SIG-M5 treated with dmso at 0.1 percent for 504 hours (cell line): ENCODE data around the gene ARMC3.

Experiments
- DNase-seq: peaks from one replicate; lab custom pipeline; 2025; ENCODE audit not compliant: unreplicated experiment; lab: John Stamatoyannopoulos, UW

Gene ARMC3

DNA sequence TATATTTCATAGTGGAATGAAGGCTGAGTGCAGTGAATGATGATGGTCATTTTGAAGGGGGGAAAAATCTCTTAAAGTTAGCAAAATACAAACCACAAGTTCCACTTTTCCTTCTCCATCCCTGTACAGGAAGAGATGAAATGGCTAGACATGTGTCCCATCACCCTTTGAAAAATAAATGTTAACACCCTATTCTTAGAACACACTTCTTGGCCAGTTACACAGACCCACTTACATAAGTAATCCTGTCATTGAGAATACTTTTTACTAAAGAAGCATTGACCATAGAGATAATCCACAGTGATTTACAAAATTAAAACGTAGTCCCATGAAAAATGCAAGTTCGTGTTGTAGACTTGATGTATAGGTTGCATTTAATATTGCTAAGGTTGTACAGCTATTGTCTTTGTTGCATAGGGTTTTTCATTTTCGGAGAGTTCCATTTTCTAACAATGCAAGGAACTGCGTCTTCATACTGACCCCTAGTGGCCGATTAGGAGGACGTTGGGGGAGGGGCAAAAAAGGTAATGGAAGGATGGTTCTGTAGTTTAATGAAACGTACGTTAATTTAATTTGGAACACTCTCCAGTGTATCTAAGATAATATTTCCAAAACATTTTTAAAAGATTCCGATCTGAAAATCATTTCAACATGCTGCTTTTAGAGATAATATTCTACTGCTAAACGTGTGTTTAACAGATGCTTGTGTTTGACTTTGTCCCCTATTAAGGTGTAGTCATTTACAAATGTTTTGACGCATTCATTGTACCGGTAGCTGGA is 60.9 kb downstream of the ARMC3 start:
- peak; percentile 49 for DNase-seq

DNA sequence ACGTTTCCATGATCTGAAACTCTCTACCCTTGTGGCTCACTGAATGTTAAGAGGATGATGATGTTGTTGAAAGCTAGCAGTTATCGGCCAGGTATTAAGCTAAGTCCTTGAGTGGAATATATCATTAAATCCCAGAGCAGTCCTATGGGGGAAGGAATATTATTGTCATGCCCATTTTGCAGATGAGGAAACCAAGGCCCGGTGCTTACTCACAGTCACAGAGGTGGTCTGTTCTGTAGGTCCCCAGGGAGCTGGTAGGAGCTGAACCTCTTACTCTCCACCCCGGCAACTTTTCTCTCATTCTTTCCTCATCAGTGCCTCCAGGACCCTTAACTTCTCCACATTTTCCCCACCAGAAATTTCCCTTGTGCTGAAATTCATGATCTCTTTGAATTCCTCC is 62.6 kb downstream of the ARMC3 start:
- DNase-seq, result no peak

DNA sequence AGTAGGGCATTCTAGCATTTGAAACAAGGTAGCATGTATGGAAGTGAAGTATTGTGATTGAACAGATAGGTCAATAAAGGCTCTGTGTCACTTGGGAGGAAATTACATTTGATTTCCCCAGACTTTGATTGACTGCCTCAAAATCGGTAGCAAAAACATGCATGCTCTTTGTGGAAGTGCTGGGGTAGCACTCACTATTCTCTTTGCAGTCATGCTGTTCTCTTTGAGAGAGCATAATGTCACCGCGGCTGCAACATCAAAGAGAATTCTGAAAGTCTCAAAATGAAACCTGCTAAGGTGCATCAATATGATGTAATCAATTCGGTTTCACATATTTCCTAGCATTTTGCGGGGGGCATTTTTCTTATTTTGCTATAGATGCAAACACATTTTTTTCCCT is 64.2 kb downstream of the ARMC3 start:
- no peak for DNase-seq

DNA sequence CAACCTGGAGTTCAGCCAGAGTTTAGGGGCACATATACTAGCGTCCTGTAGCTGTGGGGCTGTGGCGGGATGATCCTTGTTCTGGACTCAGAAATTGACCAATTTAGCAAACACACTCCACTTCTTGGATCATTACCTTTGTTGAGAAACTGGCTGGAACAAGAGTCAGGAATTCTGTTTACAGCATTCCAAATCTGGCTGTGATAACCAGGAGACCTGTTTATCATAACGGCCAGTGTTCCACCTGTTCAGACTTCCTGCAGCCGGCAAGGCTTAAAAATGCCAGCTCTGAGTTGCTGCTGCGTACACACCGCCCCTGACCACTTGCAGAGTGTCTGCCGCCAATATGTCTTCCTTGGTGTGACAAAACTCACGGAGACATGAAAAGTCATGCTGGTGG is 64.8 kb downstream of the ARMC3 start:
- no peak for DNase-seq

DNA sequence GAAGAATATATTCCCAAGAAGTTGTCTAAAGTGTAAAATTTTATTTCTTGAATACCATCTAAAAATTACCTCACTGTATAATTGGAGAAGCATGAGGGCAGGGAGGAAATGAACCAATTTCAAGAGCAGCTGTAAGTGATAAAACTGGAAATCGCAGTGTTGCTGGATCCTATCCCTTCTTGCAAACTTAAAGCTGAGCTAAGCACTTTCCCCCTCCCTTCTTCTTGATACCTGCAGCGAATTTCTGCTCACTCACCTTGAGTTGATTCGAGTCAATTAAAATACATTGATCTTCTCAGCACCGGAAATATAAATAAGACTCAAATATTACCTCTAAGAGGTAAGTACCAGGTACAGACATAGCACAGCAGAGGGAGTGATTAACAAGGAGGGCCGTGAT is 65.5 kb downstream of the ARMC3 start:
- no peak for DNase-seq

DNA sequence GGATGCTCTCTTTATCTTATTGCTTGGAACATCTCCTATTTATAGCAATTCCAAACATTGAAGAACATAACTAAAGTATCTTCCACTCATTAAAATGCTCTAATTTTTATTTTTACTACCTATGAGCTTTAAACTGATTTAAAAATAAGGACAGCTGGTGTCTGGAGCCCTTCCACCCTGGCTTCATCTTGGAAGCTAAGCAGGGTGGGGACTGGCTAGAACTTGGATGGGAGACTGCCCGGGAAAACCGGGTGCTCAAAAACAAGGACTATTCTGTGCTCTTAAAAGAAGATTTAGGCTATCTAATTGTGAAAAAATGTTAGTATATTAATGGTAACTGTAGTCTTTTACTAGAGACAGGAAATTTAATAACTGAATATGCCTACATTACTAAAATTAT is 69.2 kb downstream of the ARMC3 start:
- no peak for DNase-seq

DNA sequence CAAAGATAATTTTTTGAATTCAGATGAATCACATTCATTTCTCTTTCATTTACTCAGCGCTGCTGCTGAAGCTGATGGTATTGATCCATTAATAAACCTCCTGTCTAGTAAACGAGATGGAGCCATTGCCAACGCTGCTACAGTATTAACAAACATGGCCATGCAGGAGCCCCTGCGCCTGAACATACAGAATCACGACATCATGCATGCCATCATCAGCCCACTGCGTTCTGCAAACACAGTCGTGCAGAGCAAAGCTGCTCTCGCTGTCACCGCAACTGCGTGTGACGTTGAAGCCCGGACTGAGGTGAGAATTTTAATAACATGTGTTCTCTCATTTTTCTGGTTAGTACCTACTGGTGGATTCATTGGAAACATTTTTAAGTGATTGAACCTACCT is 70.2 kb downstream of the ARMC3 start:
- no peak for DNase-seq

DNA sequence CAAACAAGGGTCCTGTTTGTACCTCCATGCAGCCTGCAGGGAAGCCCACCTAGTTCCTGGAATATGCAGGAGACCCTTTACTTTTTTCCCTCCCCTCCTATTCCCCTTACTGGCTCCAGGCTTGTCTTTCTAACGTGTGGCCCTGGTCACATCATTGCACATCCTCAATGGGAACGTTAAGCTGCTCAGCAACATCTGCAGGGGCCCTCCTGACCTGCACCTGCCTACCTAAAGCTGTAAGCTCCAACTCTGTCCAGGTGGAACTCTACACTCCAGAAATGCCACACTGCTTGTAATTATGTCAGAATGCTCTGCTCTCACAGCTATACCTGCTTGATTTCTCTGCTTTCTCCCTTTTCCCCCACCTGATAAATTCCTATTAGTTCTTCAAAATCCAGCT is 72.1 kb downstream of the ARMC3 start:
- DNase-seq, result no peak

DNA sequence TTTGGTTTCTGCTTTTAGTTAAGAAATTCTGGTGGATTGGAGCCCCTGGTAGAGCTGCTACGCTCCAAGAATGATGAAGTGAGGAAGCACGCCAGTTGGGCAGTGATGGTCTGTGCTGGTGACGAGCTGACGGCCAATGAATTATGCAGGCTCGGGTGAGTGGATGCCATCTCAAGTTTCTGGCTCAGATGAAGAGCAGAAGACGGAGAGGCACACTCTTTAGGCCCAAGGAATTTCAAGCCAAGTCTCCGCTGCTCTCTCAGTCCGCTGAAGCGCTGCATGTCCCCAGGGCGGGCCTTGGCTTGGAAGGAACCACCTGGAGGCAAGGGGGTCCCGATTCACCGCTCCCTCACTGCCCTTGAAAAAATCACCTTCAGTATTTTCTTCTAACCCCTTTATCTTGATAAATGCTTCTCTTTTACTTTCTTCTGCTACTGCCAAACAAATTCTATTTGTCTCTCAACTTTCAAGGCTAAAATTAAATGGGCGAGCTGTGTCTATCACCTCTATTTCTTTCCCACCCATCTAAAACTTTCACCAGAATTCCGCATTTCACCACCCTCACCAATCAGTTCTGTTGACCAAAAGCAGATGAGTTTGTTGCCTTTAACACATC is 74.2 kb downstream of the ARMC3 start:
- DNase-seq, result no peak

DNA sequence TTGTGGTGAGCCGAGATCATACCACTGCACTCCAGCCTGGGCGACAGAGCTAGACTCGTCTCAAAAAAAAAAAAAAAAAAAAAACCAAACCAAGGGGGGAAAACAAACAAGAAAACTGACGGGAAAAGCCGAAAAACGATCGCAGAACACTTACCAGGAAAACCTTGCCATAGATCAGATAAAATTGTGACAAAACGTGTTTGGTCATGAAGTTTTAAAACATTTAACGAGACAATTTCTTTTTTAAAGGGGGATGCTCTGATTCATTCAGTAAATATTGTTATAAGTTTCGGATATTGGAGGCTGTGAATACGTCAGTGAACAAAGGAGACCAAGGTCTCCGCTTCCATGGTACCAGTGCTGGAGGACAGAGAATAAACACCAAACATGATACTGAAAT is 77.3 kb downstream of the ARMC3 start:
- DNase-seq, result no peak

DNA sequence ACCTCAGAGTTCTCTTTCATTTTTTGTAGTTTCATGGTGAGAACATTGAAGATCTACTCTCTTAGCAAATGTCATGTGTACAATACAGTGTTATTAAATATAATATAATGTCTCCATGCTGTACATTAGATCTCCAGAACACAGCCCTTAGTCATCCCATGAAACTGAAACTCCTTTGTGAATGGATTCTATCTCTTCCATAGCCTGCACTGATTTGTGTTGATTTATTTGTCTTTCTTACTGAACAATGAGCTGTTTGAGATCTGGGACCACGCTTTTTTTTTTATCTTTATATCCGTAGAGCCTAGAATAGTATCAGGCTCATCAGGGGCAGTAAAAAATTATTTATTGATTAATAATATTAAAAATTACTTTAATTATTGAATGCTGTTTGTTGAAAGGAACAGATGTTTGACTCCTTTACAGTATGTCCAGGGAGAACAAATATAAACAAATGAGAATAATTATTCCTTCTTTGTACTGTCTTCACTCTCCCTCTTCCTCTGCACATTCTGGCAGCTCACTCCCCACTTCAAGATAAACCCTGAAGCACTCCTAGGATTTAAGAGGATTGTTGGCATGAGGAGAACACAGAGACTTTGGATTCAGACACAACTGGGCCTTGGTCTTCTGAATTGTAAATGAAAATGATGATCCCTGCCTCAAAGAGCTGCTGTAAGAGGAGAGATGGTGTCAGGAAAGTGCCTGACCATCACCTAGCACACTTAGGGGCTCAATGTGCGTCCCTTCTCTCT is 85.9 kb downstream of the ARMC3 start:
- DNase-seq, result no peak

DNA sequence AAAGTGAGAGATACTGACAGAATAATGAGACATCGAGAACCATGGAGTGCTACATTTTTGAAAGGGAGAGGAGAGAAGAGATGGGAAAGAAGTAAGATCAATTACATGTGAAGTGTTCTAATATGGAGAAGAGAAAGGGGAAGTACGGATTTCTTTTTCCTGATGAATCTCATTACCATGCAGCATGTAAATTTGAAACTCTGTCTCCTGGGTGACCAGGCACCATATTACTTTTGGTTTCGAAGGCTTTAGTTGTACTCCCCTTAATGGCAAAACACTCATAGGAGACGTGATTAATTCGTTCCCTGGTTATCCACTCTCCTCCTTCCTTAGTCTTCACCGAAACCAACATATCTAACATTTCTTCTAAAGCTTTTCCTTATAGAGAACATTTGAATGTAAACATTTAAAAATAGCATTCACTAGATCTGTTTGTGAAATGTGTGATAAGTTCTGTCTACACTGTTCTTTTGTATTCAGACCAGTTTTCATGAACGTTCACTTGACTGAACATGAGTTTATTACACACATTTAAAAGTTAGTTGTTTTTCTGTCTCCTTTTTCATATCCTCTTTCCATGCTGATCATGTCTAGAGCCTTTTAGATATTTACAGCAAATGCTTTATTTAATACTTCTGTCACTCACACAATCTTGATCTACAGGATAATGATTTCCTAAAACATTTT is 87.3 kb downstream of the ARMC3 start:
- no peak for DNase-seq

DNA sequence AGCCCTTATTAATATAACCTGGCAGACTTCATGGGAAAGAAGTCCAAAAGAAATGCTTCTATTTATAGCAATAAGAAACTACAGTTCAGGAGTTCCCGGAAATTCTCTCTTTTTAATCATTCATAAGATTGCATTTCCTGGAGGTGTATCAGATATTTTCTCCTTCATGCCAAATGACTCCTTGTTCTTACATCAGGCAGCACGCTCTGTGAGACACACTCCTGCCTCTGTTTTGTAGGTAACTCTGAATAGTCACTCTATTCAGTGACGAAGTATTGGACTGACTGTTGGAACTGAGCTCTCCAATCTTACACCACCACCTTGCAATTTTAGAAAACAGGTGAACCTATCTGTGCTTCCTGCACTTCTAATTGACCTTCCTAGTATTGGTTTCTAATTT is 88.8 kb downstream of the ARMC3 start:
- no peak for DNase-seq

DNA sequence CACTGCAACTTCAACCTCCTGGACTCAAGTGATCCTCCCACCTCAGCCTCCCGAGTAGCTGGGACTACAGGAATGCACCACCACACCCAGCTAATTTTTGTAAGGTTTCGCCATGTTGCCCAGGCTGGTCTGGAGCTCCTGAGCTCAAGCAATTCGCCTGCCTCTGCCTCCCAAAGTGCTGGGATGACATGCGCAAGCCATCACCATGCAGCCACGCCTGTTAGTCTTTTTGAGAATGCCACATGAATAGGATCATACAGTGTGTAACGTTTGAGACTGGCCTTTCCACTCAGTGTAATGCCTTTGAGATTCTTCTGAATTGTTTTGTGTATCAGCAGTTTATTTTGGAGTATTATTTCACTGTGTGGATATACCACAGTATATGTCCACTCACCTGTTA is 91.8 kb downstream of the ARMC3 start:
- DNase-seq, result no peak

DNA sequence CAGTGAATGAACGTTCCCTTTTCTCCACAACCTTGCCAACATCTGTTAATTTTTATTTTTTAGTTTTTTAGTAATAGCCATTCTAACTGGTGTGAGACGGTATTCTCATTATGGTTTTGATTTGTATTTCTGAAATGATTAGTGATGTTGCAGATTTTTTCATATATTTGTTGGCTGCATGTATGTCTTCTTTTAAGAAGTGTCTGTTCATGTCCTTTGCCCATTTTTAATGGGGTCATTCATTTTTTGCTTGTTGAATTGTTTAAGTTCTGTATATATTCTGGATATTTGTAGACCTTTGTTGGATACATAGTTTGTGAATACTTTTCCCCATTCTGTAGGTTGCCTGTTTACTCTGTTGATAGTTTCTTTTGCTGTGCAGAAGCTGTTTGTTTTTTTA is 93.6 kb downstream of the ARMC3 start:
- no peak for DNase-seq

DNA sequence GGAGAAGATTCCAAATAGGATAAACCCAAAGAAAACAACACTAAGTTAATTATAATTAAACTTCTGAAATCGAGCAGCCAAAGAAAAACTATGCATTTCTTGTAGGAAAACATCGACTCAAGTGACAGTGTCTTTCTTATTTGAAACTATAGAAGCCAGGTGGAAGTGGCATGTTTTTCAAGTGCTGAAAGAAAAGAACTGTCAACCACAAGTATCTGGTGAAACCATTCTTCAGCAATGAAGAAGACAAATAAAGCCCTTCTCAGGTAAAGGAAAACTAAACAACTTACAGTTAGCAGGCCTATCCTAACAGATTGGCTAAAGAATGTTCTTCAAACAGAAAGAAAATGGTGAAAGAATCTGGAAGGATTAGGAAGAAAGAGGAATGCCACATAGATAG is 96.1 kb downstream of the ARMC3 start:
- no peak for DNase-seq

DNA sequence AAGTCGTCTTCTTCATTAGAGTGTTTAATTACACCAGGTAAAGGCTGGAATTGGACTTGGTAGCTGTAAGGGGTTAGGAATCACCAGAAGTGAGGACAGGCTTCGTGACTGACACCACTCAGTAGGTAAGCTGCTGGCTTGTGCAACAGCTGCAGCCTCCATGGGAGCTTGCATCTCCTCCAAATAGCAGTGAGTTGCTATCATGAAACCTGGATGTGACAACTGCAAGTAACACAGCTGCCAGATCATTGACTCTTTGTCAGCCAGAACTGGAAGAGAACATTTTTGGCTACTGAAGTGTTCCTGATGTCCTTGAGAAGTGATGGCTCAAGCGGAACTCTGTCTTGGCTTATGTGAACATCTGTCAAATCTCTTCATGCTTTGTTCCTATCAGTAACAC is 103.5 kb downstream of the ARMC3 start:
- DNase-seq, result no peak

DNA sequence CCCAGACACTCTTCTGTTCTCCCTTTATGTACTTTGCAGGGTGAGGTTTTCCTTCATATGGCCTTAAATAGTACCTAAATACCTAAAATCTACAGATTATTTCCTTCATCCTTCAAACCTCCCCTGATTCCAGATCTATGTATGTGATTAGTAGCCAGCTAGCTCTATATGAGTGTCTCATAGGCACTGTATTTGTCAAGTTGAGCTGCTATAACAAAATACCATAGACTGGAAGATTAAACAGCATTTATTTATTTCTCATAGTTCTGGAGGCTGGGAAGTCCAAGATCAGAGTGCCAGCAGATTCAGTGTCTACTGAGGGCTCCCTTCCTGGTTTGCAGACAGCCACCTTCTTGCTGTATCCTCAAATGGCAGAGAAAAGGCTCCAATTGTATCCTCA is 106.9 kb downstream of the ARMC3 start:
- DNase-seq, result no peak

DNA sequence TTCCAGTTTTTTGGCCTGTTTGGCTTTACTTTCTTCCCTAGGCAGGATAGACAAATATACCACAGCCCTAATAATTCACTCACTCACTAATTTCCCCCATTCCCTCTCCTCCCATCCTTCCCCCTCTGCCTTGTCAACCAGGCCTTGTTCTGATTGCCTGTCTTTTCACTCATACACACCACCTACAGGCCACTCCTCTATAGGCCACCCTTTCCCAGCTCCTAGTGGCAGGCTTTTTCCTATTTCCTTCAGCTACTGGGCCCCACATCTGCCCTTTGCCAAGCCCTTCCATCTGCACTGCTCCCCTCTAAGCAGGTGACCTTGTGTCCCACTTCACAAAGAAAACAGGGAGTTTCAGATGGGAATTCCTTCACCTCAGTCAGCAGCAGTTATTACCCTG is 107.7 kb downstream of the ARMC3 start:
- DNase-seq, result peak; percentile 1

DNA sequence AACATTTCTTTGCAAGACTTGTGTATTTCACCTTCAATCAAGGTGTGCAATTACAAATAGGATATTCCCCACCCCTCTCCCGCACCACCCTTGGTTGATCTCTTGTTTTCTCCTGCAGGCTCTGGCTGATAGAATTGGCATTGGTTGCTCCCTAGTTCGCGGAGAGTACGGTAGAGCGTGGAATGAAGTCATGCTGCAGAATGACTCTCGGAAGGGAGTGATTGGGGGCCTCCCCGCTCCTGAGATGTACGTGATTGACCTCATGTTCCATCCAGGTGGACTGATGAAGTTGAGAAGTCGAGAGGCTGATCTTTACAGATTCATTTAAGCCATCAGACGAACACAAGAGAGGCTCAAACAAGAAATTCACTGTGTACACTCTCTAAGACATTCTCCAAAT is 109.3 kb downstream of the ARMC3 start:
- no peak for DNase-seq

DNA sequence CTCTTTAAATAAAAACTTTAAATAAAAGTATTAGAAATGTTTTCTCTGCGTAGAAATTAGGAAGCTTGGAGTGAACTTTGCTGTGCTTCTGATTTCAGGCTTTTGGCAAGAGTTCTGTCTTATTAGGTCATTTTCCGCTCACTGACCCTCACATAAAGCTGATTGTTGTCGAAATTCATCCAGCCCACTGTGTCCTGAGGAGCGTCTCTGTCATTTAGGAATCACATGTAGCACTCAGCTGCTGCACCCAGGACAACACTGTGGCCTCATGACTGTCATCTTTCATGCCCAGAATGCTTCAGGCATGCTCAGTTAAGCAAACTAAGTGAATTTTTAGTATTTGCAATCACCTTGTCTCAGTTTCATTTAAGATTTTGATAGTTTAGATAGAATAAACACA is 109.7 kb downstream of the ARMC3 start:
- DNase-seq, result no peak

DNA sequence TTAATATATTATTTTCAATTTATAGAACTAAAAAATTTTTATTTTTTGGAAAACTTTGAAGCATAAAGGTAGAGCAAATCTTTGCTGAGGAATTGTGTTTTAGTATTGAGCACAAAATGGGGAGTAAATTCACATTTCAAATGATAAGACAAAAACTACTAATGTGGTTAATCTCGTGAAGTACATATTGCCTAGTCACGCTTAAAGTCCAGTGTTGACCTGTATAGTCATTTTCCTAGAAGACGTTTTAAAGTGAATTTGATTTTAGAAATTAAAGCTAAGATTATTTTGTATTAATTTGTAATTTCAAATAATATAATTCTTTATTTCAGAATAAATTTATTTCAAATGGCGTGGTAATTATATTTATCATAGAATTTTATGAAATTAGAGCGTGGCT is 110.3 kb downstream of the ARMC3 start:
- no peak for DNase-seq
